ENCODE measurements around the gene UNG.

DNA sequence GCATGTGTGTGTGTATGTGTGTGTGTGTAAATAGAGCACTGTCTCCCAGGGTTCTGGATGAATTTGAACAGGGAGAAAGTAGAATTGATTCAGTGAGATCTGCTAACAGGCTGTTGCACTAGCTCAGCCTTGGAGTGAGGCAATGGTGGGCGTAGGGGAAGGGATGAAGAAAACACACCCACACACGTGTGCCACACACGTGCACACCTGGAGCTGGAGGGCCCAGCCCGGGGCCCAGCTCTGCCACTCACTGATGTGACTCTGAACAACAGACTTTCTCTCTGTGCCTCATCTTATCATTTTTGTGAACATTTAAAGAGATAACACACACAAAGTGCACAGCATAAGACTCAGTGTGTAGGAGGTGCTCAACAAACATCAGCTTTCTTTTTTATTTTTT is 23.2 kb downstream of the UNG start:
- TF ChIP-seq, protein P1, sequence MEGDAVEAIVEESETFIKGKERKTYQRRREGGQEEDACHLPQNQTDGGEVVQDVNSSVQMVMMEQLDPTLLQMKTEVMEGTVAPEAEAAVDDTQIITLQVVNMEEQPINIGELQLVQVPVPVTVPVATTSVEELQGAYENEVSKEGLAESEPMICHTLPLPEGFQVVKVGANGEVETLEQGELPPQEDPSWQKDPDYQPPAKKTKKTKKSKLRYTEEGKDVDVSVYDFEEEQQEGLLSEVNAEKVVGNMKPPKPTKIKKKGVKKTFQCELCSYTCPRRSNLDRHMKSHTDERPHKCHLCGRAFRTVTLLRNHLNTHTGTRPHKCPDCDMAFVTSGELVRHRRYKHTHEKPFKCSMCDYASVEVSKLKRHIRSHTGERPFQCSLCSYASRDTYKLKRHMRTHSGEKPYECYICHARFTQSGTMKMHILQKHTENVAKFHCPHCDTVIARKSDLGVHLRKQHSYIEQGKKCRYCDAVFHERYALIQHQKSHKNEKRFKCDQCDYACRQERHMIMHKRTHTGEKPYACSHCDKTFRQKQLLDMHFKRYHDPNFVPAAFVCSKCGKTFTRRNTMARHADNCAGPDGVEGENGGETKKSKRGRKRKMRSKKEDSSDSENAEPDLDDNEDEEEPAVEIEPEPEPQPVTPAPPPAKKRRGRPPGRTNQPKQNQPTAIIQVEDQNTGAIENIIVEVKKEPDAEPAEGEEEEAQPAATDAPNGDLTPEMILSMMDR (IDR thresholded peaks at IDR 0.05): no peak
- no peak for TF ChIP-seq POLR2A (IDR thresholded peaks at IDR 0.05)
